K562 (cell line): ENCODE data around the gene ASPHD2. TPM values are rescaled to one million over a fixed set of nuclear protein-coding genes. Genes with fewer than 3 reads are reported as not detected.

Experiments
- ATAC-seq: fragments of 200-7000 bp; cut with Tn5 transposase; 3 replicates; pipeline ENCODE4 v1.9.1; 2020; ENCODE audit warnings: moderate library complexity
- BruUV-seq: library from RNA; stranded (reverse); fragments of 400-500 nt; replicated peaks from 2 replicates; lab custom pipeline; 2021; lab: Mats Ljungman, UMichigan
- CTCF ChIA-PET: fragments of 300-600 bp; formaldehyde crosslinking; extraction: SDS; loops from one replicate; lab custom pipeline; 2021; ENCODE audit warnings: low intra/inter-chr PET ratio; lab: Yijun Ruan, JAX
- POLR2A ChIA-PET: fragments of 300-600, 350-650 bp; sonication (Branson Sonifier 250); formaldehyde crosslinking; extraction: SDS; loops from one replicate; lab custom pipeline; 2021; ENCODE audit warnings: antibody characterized with exemption, inconsistent platforms; lab: Yijun Ruan, JAX
- DNase-seq, 4 experiments: peaks; one replicate each; pipeline versions ENCODE4 v3.0.0 to v3.0.0-alpha.2; 2011 to 2018; ENCODE audit warnings: low spot score in 3 of 4, mixed read lengths in 3 of 4; ENCODE audit errors: extremely low read depth in 1 of 4
- FAIRE-seq: peaks from 2 replicates; lab custom pipeline; 2011; peaks lifted over from hg19 to GRCh38; lab: Jason Lieb, UNC
- H2AFZ ChIP-seq: 2 replicates; pipeline ENCODE4 v1.6.0; 2011; ENCODE audit warnings: low read depth, low read length, control low read depth, inconsistent platforms
- H3K27ac ChIP-seq: fragments of 200-600 bp; 3 replicates; pipeline ENCODE4 v1.8.0; 2011; ENCODE audit warnings: low read depth, mild to moderate bottlenecking, control low read depth, inconsistent platforms, low read length, moderate library complexity, mixed read lengths; ENCODE audit errors: extremely low read depth
- H3K27me3 ChIP-seq, 2 experiments: fragments of 300-600 bp in 1 of 2; 2 replicates in 1 of 2; 3 replicates in 1 of 2; pipeline versions ENCODE4 v1.6.0 to v1.8.0; 2011; ENCODE audit warnings: inconsistent platforms in 2 of 2, low read length in 2 of 2, mild to moderate bottlenecking in 1 of 2, mixed read lengths in 1 of 2, moderate library complexity in 1 of 2; ENCODE audit not compliant: control insufficient read depth in 2 of 2, insufficient read depth in 2 of 2
- H3K36me3 ChIP-seq: fragments of 300-600 bp; 3 replicates; pipeline ENCODE4 v1.8.0; 2011; ENCODE audit warnings: mild to moderate bottlenecking, low read length, inconsistent platforms; ENCODE audit not compliant: control insufficient read depth, insufficient read depth
- H3K4me1 ChIP-seq, 2 experiments: fragments of 200-600 bp in 1 of 2; replicated peaks in 1 of 2; 2 replicates in 1 of 2; 3 replicates in 1 of 2; pipeline versions ENCODE4 v1.5.1 to v1.8.0; 2011; ENCODE audit warnings: inconsistent platforms in 2 of 2, low read length in 2 of 2, mild to moderate bottlenecking in 1 of 2, mixed read lengths in 1 of 2, moderate library complexity in 1 of 2; ENCODE audit not compliant: control insufficient read depth in 2 of 2, insufficient read depth in 2 of 2
- H3K4me2 ChIP-seq: 2 replicates; pipeline ENCODE4 v1.6.1; 2011; ENCODE audit warnings: low read length, control low read depth, inconsistent platforms, mixed read lengths; ENCODE audit not compliant: insufficient read depth
- H3K4me3 ChIP-seq: fragments of 200-600 bp; sonication (generic), shearing (Covaris generic); 2 replicates; pipeline ENCODE4 v1.5.1; 2016; ENCODE audit warnings: control low read depth, inconsistent platforms
- H3K79me2 ChIP-seq: fragments of 200-600 bp; 3 replicates; pipeline ENCODE4 v1.8.0; 2011; ENCODE audit warnings: low read length, inconsistent platforms; ENCODE audit not compliant: control insufficient read depth, insufficient read depth
- H3K9ac ChIP-seq, 2 experiments: 2 replicates each; pipeline versions ENCODE4 v1.6.0 to v1.6.1; 2011; ENCODE audit warnings: low read depth in 2 of 2, low read length in 2 of 2, control low read depth in 1 of 2, inconsistent platforms in 1 of 2, mild to moderate bottlenecking in 1 of 2, mixed read lengths in 1 of 2; ENCODE audit not compliant: insufficient read depth in 1 of 2
- H3K9me1 ChIP-seq: one replicate; pipeline ENCODE4 v1.6.0; 2011; ENCODE audit warnings: inconsistent platforms, mild to moderate bottlenecking, low read length, moderate library complexity; ENCODE audit not compliant: control insufficient read depth, insufficient read depth
- H3K9me3 ChIP-seq: replicated peaks from 2 replicates; pipeline ENCODE4 v1.5.1; 2011; ENCODE audit warnings: low read depth, low read length, inconsistent platforms; ENCODE audit not compliant: control insufficient read depth, insufficient read depth
- H4K20me1 ChIP-seq: replicated peaks from 2 replicates; pipeline ENCODE4 v1.6.1; 2011; ENCODE audit warnings: low read length, inconsistent platforms, mixed read lengths; ENCODE audit not compliant: control insufficient read depth, insufficient read depth
- BCOR ChIP-seq: fragments of 450-650 bp; IDR thresholded peaks from 2 replicates; pipeline ENCODE4 v1.6.1; 2016
- CREB3L1 ChIP-seq: fragments of 450-650 bp; IDR thresholded peaks from 2 replicates; pipeline ENCODE4 v1.6.1; 2014; ENCODE audit warnings: low read depth, mild to moderate bottlenecking, moderate library complexity, borderline replicate concordance
- ERF ChIP-seq: fragments of 450-650 bp; formaldehyde crosslinking; IDR thresholded peaks from 2 replicates; pipeline ENCODE4 v1.4.0; 2020; ENCODE audit warnings: mild to moderate bottlenecking, mixed read lengths
- ETV1 ChIP-seq: fragments of 450-650 bp; conservative IDR thresholded peaks from 2 replicates; pipeline ENCODE4 v1.6.1; 2016; ENCODE audit warnings: missing genetic modification characterization, control low read depth, low read depth, missing compliant biosample characterization
- LCOR ChIP-seq: sonication (generic); formaldehyde crosslinking; IDR thresholded peaks from 2 replicates; pipeline ENCODE4 v1.8.0; 2022; ENCODE audit warnings: mild to moderate bottlenecking, missing genetic modification reagents
- MEF2D ChIP-seq: conservative IDR thresholded peaks from 2 replicates; pipeline ENCODE4 v1.6.1; 2016; ENCODE audit warnings: low read depth, missing genetic modification characterization, missing compliant biosample characterization
- NONO ChIP-seq, 2 experiments: fragments of 200-400 bp in 1 of 2; fragments of 450-650 bp in 1 of 2; formaldehyde crosslinking in 1 of 2; IDR thresholded peaks; 2 replicates each; pipeline ENCODE4 v1.6.1; 2017; ENCODE audit warnings: low read depth in 2 of 2, mild to moderate bottlenecking in 2 of 2, moderate library complexity in 2 of 2, low read length in 1 of 2
- NR4A1 ChIP-seq, 2 experiments: fragments of 250-450 bp in 1 of 2; fragments of 450-650 bp in 1 of 2; sonication (Bioruptor Pico) in 1 of 2; IDR thresholded peaks; 2 replicates each; pipeline versions ENCODE4 v1.4.0 to v1.6.1; 2016 to 2020; ENCODE audit warnings: mild to moderate bottlenecking in 2 of 2, missing compliant biosample characterization in 1 of 2, missing genetic modification characterization in 1 of 2, moderate library complexity in 1 of 2
- PML ChIP-seq: IDR thresholded peaks from 2 replicates; pipeline ENCODE4 v1.6.1; 2012; ENCODE audit warnings: low read length, inconsistent platforms
- SIN3B ChIP-seq: fragments of 450-650 bp; IDR thresholded peaks from 2 replicates; pipeline ENCODE4 v1.6.1; 2017; ENCODE audit warnings: low read depth, mild to moderate bottlenecking, moderate library complexity
- ZNF263 ChIP-seq: sonication (generic); formaldehyde crosslinking; IDR thresholded peaks from 2 replicates; pipeline ENCODE4 v1.8.0; 2022; ENCODE audit warnings: mild to moderate bottlenecking, missing genetic modification reagents, borderline replicate concordance
- WGBS: fragments of 100-300 bp; shearing (Covaris generic); methylation state at CpG from one replicate; pipeline ENCODE4 v1.1.6; 2016; ENCODE audit warnings: low coverage, mixed read lengths; ENCODE audit not compliant: insufficient coverage; ENCODE audit errors: missing lambda C conversion rate; 5-methylcytosine and 5-hydroxymethylcytosine counted together
- in situ Hi-C: fragments of 300-500 bp; cut with MboI; formaldehyde crosslinking; loops from 4 replicates; pipeline ENCODE4 v1.15.0; 2018; ENCODE audit warnings: inconsistent platforms, mixed read lengths
- intact Hi-C: fragments of 100-400 bp; cut with micrococcal nuclease; formaldehyde crosslinking; loops from 2 replicates; pipeline ENCODE4 v1.14.2; 2022
- polyA plus RNA-seq, 8 experiments: library from polyadenylated mRNA; depleted of rRNA in 4 of 8; stranded (reverse) in 5 of 8; unstranded in 3 of 8; fragments of >200 nt; fragmentation: Nextera tagmentation in 2 of 8; fragmentation: Illumina TruSeq in 1 of 8; extraction: Ambion mirVana in 2 of 8; extraction: Trizol in 1 of 8; gene quantifications; 2 replicates each; pipeline versions ENCODE4 v1.2.1 to v1.2.3, GENCODE V29; 2011 to 2014; ENCODE audit warnings: inconsistent platforms in 1 of 8, missing spikeins in 1 of 8
- total RNA-seq, 7 experiments: library from RNA; depleted of rRNA in 6 of 7; stranded (reverse); fragments of >200 nt in 6 of 7; fragmentation: Illumina TruSeq in 2 of 7; extraction: Trizol in 2 of 7; gene quantifications; 2 replicates each; pipeline versions ENCODE4 v1.2.1 to v1.2.3, GENCODE V29; 2011 to 2021; ENCODE audit warnings: low replicate concordance in 1 of 7
- TF ChIP-seq, protein P1 (sequence below): fragments of 200-800 bp; sonication (Bioruptor generic); IDR thresholded peaks from 2 replicates; pipeline ENCODE4 v1.6.1; 2017; ENCODE audit warnings: missing genetic modification characterization, missing compliant biosample characterization
- TF ChIP-seq, protein P2 (sequence below): fragments of 450-650 bp; IDR thresholded peaks from 2 replicates; pipeline ENCODE4 v1.6.1; 2016; ENCODE audit warnings: low read depth, mild to moderate bottlenecking, moderate library complexity
- TF ChIP-seq, protein P3 (sequence below): sonication (generic); formaldehyde crosslinking; IDR thresholded peaks from 2 replicates; pipeline ENCODE4 v1.8.0; 2022; ENCODE audit warnings: mild to moderate bottlenecking, missing genetic modification reagents, borderline replicate concordance

ASPHD2 gene
- total and polyA plus RNA-seq, 9 of the 15 experiments (the other 6 are each of a cell fraction or from before 2014, with no cell fraction given), result 0.18 to 0.64 (median 0.36) TPM

DNA sequence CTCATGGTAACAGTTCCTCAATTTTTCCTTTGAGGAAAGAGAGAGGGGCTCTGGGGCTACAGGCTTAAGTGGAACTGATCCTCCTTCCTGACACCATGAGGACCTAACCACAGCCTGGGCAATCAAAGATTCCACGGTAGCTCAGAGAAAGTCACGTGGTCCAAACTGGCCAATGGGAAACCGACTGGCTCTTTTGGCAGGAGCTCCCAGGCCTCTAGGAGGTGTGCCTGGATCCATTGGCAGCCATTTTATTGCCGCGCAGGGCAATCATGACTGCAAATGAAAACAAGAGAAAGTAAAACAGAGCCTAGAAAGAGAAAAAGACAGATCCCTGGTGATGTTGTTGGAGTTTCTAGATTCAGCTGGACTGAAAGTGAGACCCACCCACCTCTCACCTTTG is 27.3 kb upstream of the ASPHD2 start (continued):
- TF ChIP-seq NONO (IDR thresholded peaks at IDR 0.05; ENCODE audit: low read depth in 2 of 2, low read length in 1 of 2), result no peak
- TF ChIP-seq SIN3B, result no peak
- TF ChIP-seq LCOR (CRISPR knock-in tag), result no peak
- no peak for TF ChIP-seq NR4A1 (CRISPR knock-in tag; IDR thresholded peaks at IDR 0.05)
- TF ChIP-seq NR4A1 (tag; IDR thresholded peaks at IDR 0.05), result no peak

DNA sequence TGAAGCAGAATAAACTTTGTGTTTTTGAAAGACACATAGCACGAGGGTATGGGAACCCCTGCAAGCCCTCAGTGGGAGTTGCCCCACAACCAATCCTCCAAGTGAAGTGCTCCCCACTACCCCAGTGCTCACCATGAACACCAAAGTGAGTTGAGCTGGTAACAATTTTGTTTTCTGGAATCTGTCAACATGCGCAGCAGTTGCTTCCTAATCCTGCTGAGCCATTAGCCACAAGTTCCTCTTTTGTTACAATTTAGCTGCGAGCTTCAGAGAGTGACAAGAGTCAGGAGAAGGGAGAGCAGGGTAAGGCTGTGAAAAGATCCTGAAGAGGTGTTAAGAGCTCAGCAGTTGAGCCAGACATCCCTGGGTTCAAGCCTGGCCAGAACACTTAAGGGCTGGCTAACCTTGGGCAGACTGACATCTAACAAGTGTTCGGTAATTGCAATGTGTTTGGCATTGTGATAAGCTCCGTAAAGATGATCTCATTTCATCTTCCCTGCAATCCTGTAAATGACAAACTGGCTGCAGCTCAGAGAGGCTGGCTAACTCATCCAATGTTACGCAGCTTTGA is 24.1 kb upstream of the ASPHD2 start:
- Histone ChIP-seq H3K36me3 (no peaks in the 10 kb centered on the region), H3K27me3 (no peaks in the 10 kb centered on the region), H3K27ac (peak overlapping the region; percentile 81), H2AFZ (peak overlapping the region; percentile 81), H3K9me1 (no peaks in the 10 kb centered on the region), H3K9me3 (no peaks in the 10 kb centered on the region), H3K4me3 (no peak overlapping the region), H4K20me1 (no peaks in the 10 kb centered on the region), H3K4me1 (peaks cover 13 to 40% of the 10 kb centered on the region in 2 experiments), H3K9ac (peak overlapping the region in 1 of 2 experiments; percentile 53; a peak in 2 of 4 replicates), H3K4me2 (peak overlapping the region; percentile 73), H3K79me2 (no peaks in the 10 kb centered on the region)
- no TSS peak for BruUV-seq
- ATAC-seq, result peak; percentile 92
- intact Hi-C loops, result no loop called here
- FAIRE-seq, result peak; percentile 100
- CTCF ChIA-PET, result no interaction called here
- POLR2A ChIA-PET, result interaction anchor here (0.5 to 1.6 kb wide), 6 partner anchors 11 to 295 kb away, joined by 3 to 4 read pairs (median 3); no protein-coding TSS in a partner anchor
- 9% methylated on average over 6 of the region's 6 CpGs for WGBS
- in situ Hi-C loops, result loop anchor here (5.0 kb wide), 1 partner anchor 57 kb away; no protein-coding TSS in a partner anchor
- DNase-seq, result peak; percentile 44 to 85 (median 57)
- TF ChIP-seq, protein P1, sequence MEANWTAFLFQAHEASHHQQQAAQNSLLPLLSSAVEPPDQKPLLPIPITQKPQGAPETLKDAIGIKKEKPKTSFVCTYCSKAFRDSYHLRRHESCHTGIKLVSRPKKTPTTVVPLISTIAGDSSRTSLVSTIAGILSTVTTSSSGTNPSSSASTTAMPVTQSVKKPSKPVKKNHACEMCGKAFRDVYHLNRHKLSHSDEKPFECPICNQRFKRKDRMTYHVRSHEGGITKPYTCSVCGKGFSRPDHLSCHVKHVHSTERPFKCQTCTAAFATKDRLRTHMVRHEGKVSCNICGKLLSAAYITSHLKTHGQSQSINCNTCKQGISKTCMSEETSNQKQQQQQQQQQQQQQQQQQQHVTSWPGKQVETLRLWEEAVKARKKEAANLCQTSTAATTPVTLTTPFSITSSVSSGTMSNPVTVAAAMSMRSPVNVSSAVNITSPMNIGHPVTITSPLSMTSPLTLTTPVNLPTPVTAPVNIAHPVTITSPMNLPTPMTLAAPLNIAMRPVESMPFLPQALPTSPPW (CRISPR knock-in tag), result peak; percentile 66
- peak; percentile 65 for TF ChIP-seq ETV1 (tag)
- TF ChIP-seq PML, result peak; percentile 90
- TF ChIP-seq CREB3L1, result 0 out of 2 replicates have a peak, but pooled peaks have one; percentile 22
- TF ChIP-seq ERF, result no peak
- TF ChIP-seq BCOR, result peak; percentile 76
- TF ChIP-seq, protein P2, sequence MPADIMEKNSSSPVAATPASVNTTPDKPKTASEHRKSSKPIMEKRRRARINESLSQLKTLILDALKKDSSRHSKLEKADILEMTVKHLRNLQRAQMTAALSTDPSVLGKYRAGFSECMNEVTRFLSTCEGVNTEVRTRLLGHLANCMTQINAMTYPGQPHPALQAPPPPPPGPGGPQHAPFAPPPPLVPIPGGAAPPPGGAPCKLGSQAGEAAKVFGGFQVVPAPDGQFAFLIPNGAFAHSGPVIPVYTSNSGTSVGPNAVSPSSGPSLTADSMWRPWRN, result peak; percentile 73; the same call in 1 of the 2 replicates
- TF ChIP-seq ZNF263 (CRISPR knock-in tag), result peak; percentile 99
- TF ChIP-seq MEF2D (tag), result 0 out of 2 replicates have a peak, but pooled peaks have one; percentile 31
- TF ChIP-seq, protein P3, sequence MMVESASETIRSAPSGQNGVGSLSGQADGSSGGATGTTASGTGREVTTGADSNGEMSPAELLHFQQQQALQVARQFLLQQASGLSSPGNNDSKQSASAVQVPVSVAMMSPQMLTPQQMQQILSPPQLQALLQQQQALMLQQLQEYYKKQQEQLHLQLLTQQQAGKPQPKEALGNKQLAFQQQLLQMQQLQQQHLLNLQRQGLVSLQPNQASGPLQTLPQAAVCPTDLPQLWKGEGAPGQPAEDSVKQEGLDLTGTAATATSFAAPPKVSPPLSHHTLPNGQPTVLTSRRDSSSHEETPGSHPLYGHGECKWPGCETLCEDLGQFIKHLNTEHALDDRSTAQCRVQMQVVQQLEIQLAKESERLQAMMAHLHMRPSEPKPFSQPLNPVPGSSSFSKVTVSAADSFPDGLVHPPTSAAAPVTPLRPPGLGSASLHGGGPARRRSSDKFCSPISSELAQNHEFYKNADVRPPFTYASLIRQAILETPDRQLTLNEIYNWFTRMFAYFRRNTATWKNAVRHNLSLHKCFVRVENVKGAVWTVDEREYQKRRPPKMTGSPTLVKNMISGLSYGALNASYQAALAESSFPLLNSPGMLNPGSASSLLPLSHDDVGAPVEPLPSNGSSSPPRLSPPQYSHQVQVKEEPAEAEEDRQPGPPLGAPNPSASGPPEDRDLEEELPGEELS (CRISPR knock-in tag), result peak; percentile 99
